IMR-90 (cell line): Measurements from ENCODE around the gene ZEB2.

Experiments
- MAFK ChIP-seq: IDR thresholded peaks from 2 replicates; pipeline ENCODE4 v1.6.1; 2012; ENCODE audit warnings: low read depth, low read length, improper control_type of control experiment
- MAZ ChIP-seq: IDR thresholded peaks from 2 replicates; pipeline ENCODE4 v1.6.1; 2012; ENCODE audit warnings: low read depth, mild to moderate bottlenecking, low read length, improper control_type of control experiment, moderate library complexity, borderline replicate concordance
- POLR2A ChIP-seq: IDR thresholded peaks from 2 replicates; pipeline ENCODE4 v1.6.1; 2012; ENCODE audit warnings: mild to moderate bottlenecking, low read depth, low read length
- RCOR1 ChIP-seq: IDR thresholded peaks from 2 replicates; pipeline ENCODE4 v1.6.1; 2012; ENCODE audit warnings: mild to moderate bottlenecking, low read length, improper control_type of control experiment; ENCODE audit not compliant: insufficient replicate concordance
- TF ChIP-seq, protein P1 (sequence below): conservative IDR thresholded peaks from 2 replicates; pipeline ENCODE4 v1.5.1; 2012; ENCODE audit warnings: mild to moderate bottlenecking, low read depth, low read length, improper control_type of control experiment
- TF ChIP-seq, protein P2 (sequence below): fragments of 150-350 bp; IDR thresholded peaks from 2 replicates; pipeline ENCODE4 v1.6.1; 2017; ENCODE audit warnings: mild to moderate bottlenecking, antibody characterized with exemption, low read length, low read depth

DNA sequence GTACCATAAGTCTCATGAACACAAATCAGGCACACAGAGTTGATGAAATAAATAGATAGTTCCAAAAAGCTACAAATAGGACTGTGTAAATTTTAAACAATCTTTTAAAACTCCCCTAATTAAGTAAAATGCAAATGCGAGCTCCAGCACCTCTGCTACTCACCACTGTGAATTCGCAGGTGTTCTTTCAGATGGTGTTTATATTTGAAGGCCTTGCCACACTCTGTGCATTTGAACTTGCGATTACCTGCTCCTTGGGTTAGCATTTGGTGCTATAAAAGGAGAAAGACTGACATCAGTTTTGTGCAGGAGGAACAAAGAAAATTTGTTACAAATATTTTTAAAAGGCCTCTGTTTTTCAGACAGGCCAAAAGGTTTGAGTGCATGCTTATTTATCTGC lies 118.9 kb downstream of the ZEB2 start:
- TF ChIP-seq, protein P1, sequence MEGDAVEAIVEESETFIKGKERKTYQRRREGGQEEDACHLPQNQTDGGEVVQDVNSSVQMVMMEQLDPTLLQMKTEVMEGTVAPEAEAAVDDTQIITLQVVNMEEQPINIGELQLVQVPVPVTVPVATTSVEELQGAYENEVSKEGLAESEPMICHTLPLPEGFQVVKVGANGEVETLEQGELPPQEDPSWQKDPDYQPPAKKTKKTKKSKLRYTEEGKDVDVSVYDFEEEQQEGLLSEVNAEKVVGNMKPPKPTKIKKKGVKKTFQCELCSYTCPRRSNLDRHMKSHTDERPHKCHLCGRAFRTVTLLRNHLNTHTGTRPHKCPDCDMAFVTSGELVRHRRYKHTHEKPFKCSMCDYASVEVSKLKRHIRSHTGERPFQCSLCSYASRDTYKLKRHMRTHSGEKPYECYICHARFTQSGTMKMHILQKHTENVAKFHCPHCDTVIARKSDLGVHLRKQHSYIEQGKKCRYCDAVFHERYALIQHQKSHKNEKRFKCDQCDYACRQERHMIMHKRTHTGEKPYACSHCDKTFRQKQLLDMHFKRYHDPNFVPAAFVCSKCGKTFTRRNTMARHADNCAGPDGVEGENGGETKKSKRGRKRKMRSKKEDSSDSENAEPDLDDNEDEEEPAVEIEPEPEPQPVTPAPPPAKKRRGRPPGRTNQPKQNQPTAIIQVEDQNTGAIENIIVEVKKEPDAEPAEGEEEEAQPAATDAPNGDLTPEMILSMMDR: no peak
- no peak for TF ChIP-seq MAFK
- no peak for TF ChIP-seq RCOR1
- TF ChIP-seq, protein P2, sequence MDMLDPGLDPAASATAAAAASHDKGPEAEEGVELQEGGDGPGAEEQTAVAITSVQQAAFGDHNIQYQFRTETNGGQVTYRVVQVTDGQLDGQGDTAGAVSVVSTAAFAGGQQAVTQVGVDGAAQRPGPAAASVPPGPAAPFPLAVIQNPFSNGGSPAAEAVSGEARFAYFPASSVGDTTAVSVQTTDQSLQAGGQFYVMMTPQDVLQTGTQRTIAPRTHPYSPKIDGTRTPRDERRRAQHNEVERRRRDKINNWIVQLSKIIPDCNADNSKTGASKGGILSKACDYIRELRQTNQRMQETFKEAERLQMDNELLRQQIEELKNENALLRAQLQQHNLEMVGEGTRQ: no peak
- TF ChIP-seq POLR2A: no peak
- no peak for TF ChIP-seq MAZ
